HEK293 (cell line): ENCODE measurements around the gene BRI3.

ENCODE experiments used
- CTCF ChIA-PET: fragments of 350-600 bp; formaldehyde crosslinking; extraction: SDS; loops from one replicate; lab custom pipeline; 2021; ENCODE audit warnings: antibody characterized with exemption; lab: Yijun Ruan, JAX
- POLR2A ChIA-PET: fragments of 300-600 bp; formaldehyde crosslinking; extraction: SDS; loops from one replicate; lab custom pipeline; 2020; ENCODE audit warnings: antibody characterized with exemption, inconsistent platforms; lab: Yijun Ruan, JAX
- H3K27ac ChIP-seq: fragments of 200-500 bp; sonication (Bioruptor generic); 2 replicates; pipeline ENCODE4 v1.5.1; 2014; ENCODE audit warnings: low read depth, low read length, control low read depth, inconsistent platforms; ENCODE audit errors: extremely low read depth
- H3K36me3 ChIP-seq, 2 experiments: fragments of 200-500 bp in 1 of 2; sonication (Bioruptor generic) in 1 of 2; 1 replicate in 1 of 2; 2 replicates in 1 of 2; pipeline ENCODE4 v1.5.1; 2014 to 2017; ENCODE audit warnings: inconsistent platforms in 2 of 2, low read length in 2 of 2; ENCODE audit not compliant: control insufficient read depth in 2 of 2, insufficient read depth in 1 of 2
- H3K4me1 ChIP-seq: fragments of 200-500 bp; sonication (Bioruptor generic); 2 replicates; pipeline ENCODE4 v1.5.1; 2014; ENCODE audit warnings: mild to moderate bottlenecking, low read length, inconsistent platforms; ENCODE audit not compliant: control insufficient read depth, insufficient read depth
- H3K4me3 ChIP-seq: 2 replicates; pipeline ENCODE4 v1.5.1; 2011; ENCODE audit warnings: low read depth, mild to moderate bottlenecking, control low read depth, low read length, moderate library complexity
- H3K9me3 ChIP-seq: fragments of 200-500 bp; sonication (Bioruptor generic); 2 replicates; pipeline ENCODE4 v1.5.1; 2014; ENCODE audit warnings: low read depth, low read length, inconsistent platforms; ENCODE audit not compliant: control insufficient read depth, insufficient read depth
- ATF2 ChIP-seq: fragments of 450-650 bp; formaldehyde crosslinking; IDR thresholded peaks from 2 replicates; pipeline ENCODE4 v1.5.1; 2016; ENCODE audit warnings: missing biosample characterization, missing genetic modification characterization, low read depth
- BCL6B ChIP-seq: fragments of 450-650 bp; formaldehyde crosslinking; IDR thresholded peaks from 2 replicates; pipeline ENCODE4 v1.5.1; 2017; ENCODE audit warnings: missing biosample characterization, missing genetic modification characterization
- KLF8 ChIP-seq: fragments of 450-650 bp; formaldehyde crosslinking; IDR thresholded peaks from 2 replicates; pipeline ENCODE4 v1.5.1; 2016; ENCODE audit warnings: missing biosample characterization, missing genetic modification characterization
- SP7 ChIP-seq: fragments of 450-650 bp; formaldehyde crosslinking; IDR thresholded peaks from 2 replicates; pipeline ENCODE4 v1.5.1; 2016; ENCODE audit warnings: missing biosample characterization, missing genetic modification characterization
- ZBTB21 ChIP-seq: fragments of 450-650 bp; formaldehyde crosslinking; IDR thresholded peaks from 2 replicates; pipeline ENCODE4 v1.5.1; 2017; ENCODE audit warnings: missing biosample characterization, missing genetic modification characterization
- ZBTB44 ChIP-seq: fragments of 450-650 bp; IDR thresholded peaks from 2 replicates; pipeline ENCODE4 v1.5.1; 2018; ENCODE audit warnings: missing biosample characterization, mild to moderate bottlenecking, missing genetic modification characterization
- ZNF157 ChIP-seq: fragments of 450-650 bp; formaldehyde crosslinking; IDR thresholded peaks from 2 replicates; pipeline ENCODE4 v1.5.1; 2016; ENCODE audit warnings: missing biosample characterization, missing genetic modification characterization
- ZNF202 ChIP-seq: fragments of 450-650 bp; formaldehyde crosslinking; IDR thresholded peaks from 2 replicates; pipeline ENCODE4 v1.5.1; 2016; ENCODE audit warnings: missing biosample characterization, missing genetic modification characterization, borderline replicate concordance
- ZNF24 ChIP-seq: fragments of 450-650 bp; formaldehyde crosslinking; IDR thresholded peaks from 2 replicates; pipeline ENCODE4 v1.5.1; 2016; ENCODE audit warnings: missing biosample characterization, missing genetic modification characterization
- ZNF311 ChIP-seq: fragments of 450-650 bp; formaldehyde crosslinking; IDR thresholded peaks from 2 replicates; pipeline ENCODE4 v1.5.1; 2017; ENCODE audit warnings: missing biosample characterization, missing genetic modification characterization, borderline replicate concordance
- ZNF324 ChIP-seq: fragments of 450-650 bp; formaldehyde crosslinking; IDR thresholded peaks from 2 replicates; pipeline ENCODE4 v1.5.1; 2016; ENCODE audit warnings: missing biosample characterization, missing genetic modification characterization
- ZNF341 ChIP-seq: fragments of 450-650 bp; formaldehyde crosslinking; IDR thresholded peaks from 2 replicates; pipeline ENCODE4; 2016; ENCODE audit warnings: low read depth, missing biosample characterization, missing genetic modification characterization
- ZNF350 ChIP-seq: fragments of 450-650 bp; formaldehyde crosslinking; IDR thresholded peaks from 2 replicates; pipeline ENCODE4 v1.5.0; 2017; ENCODE audit warnings: missing biosample characterization, mild to moderate bottlenecking, missing genetic modification characterization
- ZNF404 ChIP-seq: fragments of 450-650 bp; formaldehyde crosslinking; IDR thresholded peaks from 2 replicates; pipeline ENCODE4 v1.5.1; 2017; ENCODE audit warnings: missing biosample characterization, missing genetic modification characterization
- ZNF549 ChIP-seq: fragments of 450-650 bp; IDR thresholded peaks from 2 replicates; pipeline ENCODE4 v1.5.1; 2018; ENCODE audit warnings: missing biosample characterization, missing genetic modification characterization, mild to moderate bottlenecking, inconsistent platforms, moderate library complexity
- ZNF560 ChIP-seq: fragments of 450-650 bp; formaldehyde crosslinking; IDR thresholded peaks from 2 replicates; pipeline ENCODE4 v1.5.1; 2017; ENCODE audit warnings: missing biosample characterization, missing genetic modification characterization, borderline replicate concordance
- ZNF561 ChIP-seq: fragments of 450-650 bp; IDR thresholded peaks from 2 replicates; pipeline ENCODE4 v1.5.1; 2018; ENCODE audit warnings: missing biosample characterization, missing genetic modification characterization, borderline replicate concordance
- ZNF600 ChIP-seq: fragments of 450-650 bp; formaldehyde crosslinking; IDR thresholded peaks from 2 replicates; pipeline ENCODE4 v1.5.1; 2016; ENCODE audit warnings: missing biosample characterization, missing genetic modification characterization
- ZNF621 ChIP-seq: fragments of 450-650 bp; formaldehyde crosslinking; IDR thresholded peaks from 2 replicates; pipeline ENCODE4 v1.5.1; 2017; ENCODE audit warnings: missing biosample characterization, missing genetic modification characterization
- ZNF792 ChIP-seq: fragments of 450-650 bp; formaldehyde crosslinking; IDR thresholded peaks from 2 replicates; pipeline ENCODE4 v1.5.1; 2016; ENCODE audit warnings: missing biosample characterization, missing genetic modification characterization
- ZSCAN23 ChIP-seq: fragments of 450-650 bp; formaldehyde crosslinking; IDR thresholded peaks from 2 replicates; pipeline ENCODE4 v1.5.1; 2016; ENCODE audit warnings: missing biosample characterization, missing genetic modification characterization
- TF ChIP-seq, protein P1 (sequence below): fragments of 450-650 bp; formaldehyde crosslinking; IDR thresholded peaks from 2 replicates; pipeline ENCODE4 v1.5.1; 2016; ENCODE audit warnings: missing biosample characterization, missing genetic modification characterization, borderline replicate concordance
- TF ChIP-seq, protein P2 (sequence below): fragments of 450-650 bp; formaldehyde crosslinking; IDR thresholded peaks from 2 replicates; pipeline ENCODE4 v1.5.1; 2016; ENCODE audit warnings: missing biosample characterization, missing genetic modification characterization

BRI3 gene

DNA sequence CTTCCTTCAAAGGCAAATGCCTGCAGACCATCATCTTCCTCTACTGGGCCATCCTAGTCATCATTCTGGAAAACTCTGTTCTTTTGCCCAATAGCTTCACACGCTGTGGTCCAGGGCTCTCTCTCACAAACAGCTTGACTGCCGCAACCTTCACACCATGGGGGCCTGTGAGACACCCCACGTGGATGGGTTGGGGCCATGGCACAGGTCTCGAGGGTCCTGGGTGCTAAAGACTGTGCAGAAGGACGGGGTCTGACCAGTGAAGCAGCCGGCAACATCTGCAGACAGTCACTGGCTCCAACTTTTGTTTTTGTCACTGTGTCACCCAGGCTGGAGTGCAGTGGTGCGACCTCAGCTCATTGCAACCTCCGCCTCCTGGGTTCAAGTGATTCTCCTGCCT, 28.1 kb downstream of the BRI3 start:
- ChIA-PET POLR2A (no interaction called here), CTCF (no interaction called here)
- H3K27ac ChIP-seq: no peak overlapping the region
- TF ChIP-seq ZNF202 (no peak), ZNF157 (tag by site-specific recombination) (no peak), ZNF792 (tag by site-specific recombination) (no peak), ZBTB44 (tag by site-specific recombination) (no peak), ZNF341 (tag by site-specific recombination) (no peak), ZSCAN23 (tag by site-specific recombination) (no peak), ZNF549 (tag by site-specific recombination) (no peak), ZNF561 (tag by site-specific recombination) (no peak), ZNF350 (tag by site-specific recombination) (no peak), ZNF404 (tag by site-specific recombination) (no peak), SP7 (tag by site-specific recombination) (no peak), KLF8 (tag by site-specific recombination) (no peak), ZNF560 (tag by site-specific recombination) (no peak), ZNF311 (tag by site-specific recombination) (no peak)
- TF ChIP-seq, protein P1, sequence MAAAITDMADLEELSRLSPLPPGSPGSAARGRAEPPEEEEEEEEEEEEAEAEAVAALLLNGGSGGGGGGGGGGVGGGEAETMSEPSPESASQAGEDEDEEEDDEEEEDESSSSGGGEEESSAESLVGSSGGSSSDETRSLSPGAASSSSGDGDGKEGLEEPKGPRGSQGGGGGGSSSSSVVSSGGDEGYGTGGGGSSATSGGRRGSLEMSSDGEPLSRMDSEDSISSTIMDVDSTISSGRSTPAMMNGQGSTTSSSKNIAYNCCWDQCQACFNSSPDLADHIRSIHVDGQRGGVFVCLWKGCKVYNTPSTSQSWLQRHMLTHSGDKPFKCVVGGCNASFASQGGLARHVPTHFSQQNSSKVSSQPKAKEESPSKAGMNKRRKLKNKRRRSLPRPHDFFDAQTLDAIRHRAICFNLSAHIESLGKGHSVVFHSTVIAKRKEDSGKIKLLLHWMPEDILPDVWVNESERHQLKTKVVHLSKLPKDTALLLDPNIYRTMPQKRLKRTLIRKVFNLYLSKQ (tag by site-specific recombination): no peak
- TF ChIP-seq, protein P2, sequence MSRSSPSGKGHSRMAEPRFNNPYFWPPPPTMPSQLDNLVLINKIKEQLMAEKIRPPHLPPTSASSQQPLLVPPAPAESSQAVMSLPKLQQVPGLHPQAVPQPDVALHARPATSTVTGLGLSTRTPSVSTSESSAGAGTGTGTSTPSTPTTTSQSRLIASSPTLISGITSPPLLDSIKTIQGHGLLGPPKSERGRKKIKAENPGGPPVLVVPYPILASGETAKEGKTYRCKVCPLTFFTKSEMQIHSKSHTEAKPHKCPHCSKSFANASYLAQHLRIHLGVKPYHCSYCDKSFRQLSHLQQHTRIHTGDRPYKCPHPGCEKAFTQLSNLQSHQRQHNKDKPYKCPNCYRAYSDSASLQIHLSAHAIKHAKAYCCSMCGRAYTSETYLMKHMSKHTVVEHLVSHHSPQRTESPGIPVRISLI (tag by site-specific recombination): no peak
- H3K4me1 ChIP-seq: no peaks in the 10 kb centered on the region
- H3K9me3 ChIP-seq: no peaks in the 10 kb centered on the region
- H3K4me3 ChIP-seq: no peak overlapping the region
- peaks cover 30 to 66% of the 10 kb centered on the region in 2 experiments; a peak in 2 of 3 replicates for H3K36me3 ChIP-seq

DNA sequence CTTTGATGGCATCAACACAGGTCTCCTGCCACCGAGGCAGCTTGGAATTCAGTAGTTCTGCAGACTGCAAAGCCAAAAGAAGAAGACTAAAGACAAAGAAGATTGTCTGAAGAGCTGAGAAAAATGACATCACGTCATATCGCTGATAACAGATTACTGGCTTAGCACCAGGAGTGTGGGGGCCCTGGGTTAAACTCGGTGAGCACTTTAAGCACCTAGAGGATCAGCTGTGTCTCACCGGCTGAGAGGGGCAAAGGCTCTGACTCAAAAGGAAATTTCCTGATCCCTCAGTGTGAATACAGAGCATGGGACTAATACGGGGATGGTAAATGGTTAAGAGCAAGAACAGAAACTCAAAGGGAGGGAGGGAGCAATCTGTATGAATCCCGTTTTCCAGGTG, 30.7 kb downstream of the BRI3 start:
- Histone ChIP-seq H3K36me3 (peaks cover 26 to 69% of the 10 kb centered on the region in 2 experiments; a peak in 2 of 3 replicates), H3K27ac (no peak overlapping the region), H3K9me3 (no peaks in the 10 kb centered on the region), H3K4me1 (no peaks in the 10 kb centered on the region), H3K4me3 (no peak overlapping the region)
- POLR2A ChIA-PET: no interaction called here
- CTCF ChIA-PET: no interaction called here
- TF ChIP-seq ZNF621 (tag by site-specific recombination) (no peak), ZBTB21 (tag by site-specific recombination) (no peak)
- TF ChIP-seq, all 188 proteins: peak for 0

- no peaks in the 10 kb centered on the region for H3K9me3 ChIP-seq
- H3K4me1 ChIP-seq: no peaks in the 10 kb centered on the region
- H3K36me3 ChIP-seq: peaks cover 16 to 60% of the 10 kb centered on the region in 2 experiments; a peak in 2 of 3 replicates
- no peak overlapping the region for H3K4me3 ChIP-seq
- POLR2A ChIA-PET: interaction anchor here (0.6 to 1.4 kb wide), 2 partner anchors 87 to 1061 kb away, joined by 3 to 7 read pairs; partner anchors contain the start of gene BAIAP2L1
- H3K27ac ChIP-seq: no peak overlapping the region
- CTCF ChIA-PET: interaction anchor here (0.6 to 1.1 kb wide), 3 partner anchors 25 to 87 kb away, joined by 3 to 5 read pairs (median 4); partner anchors contain the start of gene BAIAP2L1
- TF ChIP-seq ATF2 (tag by site-specific recombination): peak; percentile 75
- TF ChIP-seq ZNF600 (tag by site-specific recombination): 0 out of 2 replicates have a peak, but pooled peaks have one; percentile 20
- TF ChIP-seq ZNF560 (tag by site-specific recombination): no peak
- TF ChIP-seq ZNF24 (tag by site-specific recombination): 0 out of 2 replicates have a peak, but pooled peaks have one; percentile 43
- peak; percentile 29; the same call in 1 of the 2 replicates for TF ChIP-seq BCL6B (tag by site-specific recombination)
- no peak for TF ChIP-seq ZNF324
- peak; percentile 42; the same call in 1 of the 2 replicates for TF ChIP-seq ZBTB21 (tag by site-specific recombination)
Measured at GRCh38 chr7:98314469-98314868, 33.0 kb downstream of the BRI3 start.
